ENCODE results near the gene CDK14. TPM values are rescaled to one million over a fixed set of nuclear protein-coding genes. Genes with fewer than 3 reads are reported as not detected.

The CDK14 gene
- total RNA-seq, 1 experiment from 2014 or later, result 57.9 TPM

- Mint-ChIP-seq H3K4me3 (no peak overlapping the region), H3K4me1 (peaks cover 9% of the 10 kb centered on the region), H3K27ac (no peak overlapping the region), H3K27me3 (ENCODE audit: low read depth) (no peaks in the 10 kb centered on the region), H3K9me3 (no peaks in the 10 kb centered on the region), H3K36me3 (no peaks in the 10 kb centered on the region)
- ChIA-PET CTCF (no interaction called here), POLR2A (no interaction called here)
- no peak for ATAC-seq
- DNase-seq (ENCODE audit: low spot score), result no peak
- no peak for TF ChIP-seq ZNF423 (CRISPR knock-in tag; IDR thresholded peaks at IDR 0.05)
- TF ChIP-seq ERG (CRISPR knock-in tag; IDR thresholded peaks at IDR 0.05), result no peak
- no peak for TF ChIP-seq HMGA2 (CRISPR knock-in tag; IDR thresholded peaks at IDR 0.05)
- TF ChIP-seq TP53 (CRISPR knock-in tag; IDR thresholded peaks at IDR 0.05), result no peak
- no peak for TF ChIP-seq ATF6 (CRISPR knock-in tag; IDR thresholded peaks at IDR 0.05)
- no peak for TF ChIP-seq NR2C2 (CRISPR knock-in tag; IDR thresholded peaks at IDR 0.05)
- TF ChIP-seq SP1 (CRISPR knock-in tag; conservative IDR thresholded peaks at IDR 0.05), result no peak
- no peak for TF ChIP-seq ZNF121 (CRISPR knock-in tag; IDR thresholded peaks at IDR 0.05)
- TF ChIP-seq JAZF1 (CRISPR knock-in tag; IDR thresholded peaks at IDR 0.05), result no peak
- TF ChIP-seq ZNF396 (CRISPR knock-in tag; IDR thresholded peaks at IDR 0.05; ENCODE audit: borderline replicate concordance), result no peak
- TF ChIP-seq JUN (CRISPR knock-in tag; IDR thresholded peaks at IDR 0.05), result no peak
- no peak for TF ChIP-seq CTCF (IDR thresholded peaks at IDR 0.05)
- no peak for TF ChIP-seq GABPB1 (CRISPR knock-in tag; IDR thresholded peaks at IDR 0.05)
- TF ChIP-seq SMAD3 (CRISPR knock-in tag; IDR thresholded peaks at IDR 0.05; ENCODE audit: borderline replicate concordance), result no peak
- TF ChIP-seq AR (CRISPR knock-in tag; IDR thresholded peaks at IDR 0.05), result no peak
- no peak for TF ChIP-seq ZNF532 (CRISPR knock-in tag; IDR thresholded peaks at IDR 0.05; ENCODE audit: borderline replicate concordance)
- no peak for TF ChIP-seq NFYB (CRISPR knock-in tag; conservative IDR thresholded peaks at IDR 0.05; ENCODE audit: low read depth)
Observed at GRCh38 chr7:90859521-90859920, 263.4 kb downstream of the CDK14 start.
